ENCODE results near the gene MIA2.
"Not testable (repeated sequence)": the region's sequence is repeated elsewhere in the genome, so short reads cannot be mapped to it uniquely, and the experiment has no call there.

MIA2 gene, protein sequence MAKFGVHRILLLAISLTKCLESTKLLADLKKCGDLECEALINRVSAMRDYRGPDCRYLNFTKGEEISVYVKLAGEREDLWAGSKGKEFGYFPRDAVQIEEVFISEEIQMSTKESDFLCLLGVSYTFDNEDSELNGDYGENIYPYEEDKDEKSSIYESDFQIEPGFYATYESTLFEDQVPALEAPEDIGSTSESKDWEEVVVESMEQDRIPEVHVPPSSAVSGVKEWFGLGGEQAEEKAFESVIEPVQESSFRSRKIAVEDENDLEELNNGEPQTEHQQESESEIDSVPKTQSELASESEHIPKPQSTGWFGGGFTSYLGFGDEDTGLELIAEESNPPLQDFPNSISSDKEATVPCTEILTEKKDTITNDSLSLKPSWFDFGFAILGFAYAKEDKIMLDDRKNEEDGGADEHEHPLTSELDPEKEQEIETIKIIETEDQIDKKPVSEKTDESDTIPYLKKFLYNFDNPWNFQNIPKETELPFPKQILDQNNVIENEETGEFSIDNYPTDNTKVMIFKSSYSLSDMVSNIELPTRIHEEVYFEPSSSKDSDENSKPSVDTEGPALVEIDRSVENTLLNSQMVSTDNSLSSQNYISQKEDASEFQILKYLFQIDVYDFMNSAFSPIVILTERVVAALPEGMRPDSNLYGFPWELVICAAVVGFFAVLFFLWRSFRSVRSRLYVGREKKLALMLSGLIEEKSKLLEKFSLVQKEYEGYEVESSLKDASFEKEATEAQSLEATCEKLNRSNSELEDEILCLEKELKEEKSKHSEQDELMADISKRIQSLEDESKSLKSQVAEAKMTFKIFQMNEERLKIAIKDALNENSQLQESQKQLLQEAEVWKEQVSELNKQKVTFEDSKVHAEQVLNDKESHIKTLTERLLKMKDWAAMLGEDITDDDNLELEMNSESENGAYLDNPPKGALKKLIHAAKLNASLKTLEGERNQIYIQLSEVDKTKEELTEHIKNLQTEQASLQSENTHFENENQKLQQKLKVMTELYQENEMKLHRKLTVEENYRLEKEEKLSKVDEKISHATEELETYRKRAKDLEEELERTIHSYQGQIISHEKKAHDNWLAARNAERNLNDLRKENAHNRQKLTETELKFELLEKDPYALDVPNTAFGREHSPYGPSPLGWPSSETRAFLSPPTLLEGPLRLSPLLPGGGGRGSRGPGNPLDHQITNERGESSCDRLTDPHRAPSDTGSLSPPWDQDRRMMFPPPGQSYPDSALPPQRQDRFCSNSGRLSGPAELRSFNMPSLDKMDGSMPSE (N-terminal part only)

DNA sequence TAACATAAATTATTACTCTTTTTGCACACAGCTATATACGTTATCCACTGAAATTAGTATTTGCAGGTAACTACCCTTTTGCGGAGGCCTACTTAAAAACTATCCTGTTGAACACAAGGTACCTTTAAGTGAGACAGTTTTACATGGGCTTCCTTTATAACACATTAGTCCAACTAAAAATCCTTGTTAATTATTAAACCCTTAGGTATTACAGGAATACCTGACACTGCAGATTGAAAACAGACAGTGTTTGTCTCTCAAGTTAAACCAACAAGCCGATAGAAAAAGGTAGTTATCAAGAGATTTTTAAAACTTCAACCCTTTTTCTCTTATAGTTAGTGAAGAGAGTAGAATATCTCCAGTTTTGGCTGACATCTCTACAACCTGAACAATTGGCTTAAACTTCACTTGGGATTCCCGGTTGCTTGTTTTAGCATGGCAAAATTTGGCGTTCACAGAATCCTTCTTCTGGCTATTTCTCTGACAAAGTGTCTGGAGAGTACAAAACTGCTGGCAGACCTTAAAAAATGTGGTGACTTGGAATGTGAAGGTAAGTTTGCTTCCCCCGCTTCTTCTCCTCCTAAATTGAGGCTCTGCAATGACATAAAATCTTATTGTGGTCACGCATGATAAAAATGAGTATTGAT is at the start of gene MIA2:
Gene MIA2 (plus strand): TSS at position 236 of the 647 bp plus-strand sequence. CDS start 200 bp downstream, at position 436.
- DNase-seq (ENCODE audit: low spot score) = no peak

DNA sequence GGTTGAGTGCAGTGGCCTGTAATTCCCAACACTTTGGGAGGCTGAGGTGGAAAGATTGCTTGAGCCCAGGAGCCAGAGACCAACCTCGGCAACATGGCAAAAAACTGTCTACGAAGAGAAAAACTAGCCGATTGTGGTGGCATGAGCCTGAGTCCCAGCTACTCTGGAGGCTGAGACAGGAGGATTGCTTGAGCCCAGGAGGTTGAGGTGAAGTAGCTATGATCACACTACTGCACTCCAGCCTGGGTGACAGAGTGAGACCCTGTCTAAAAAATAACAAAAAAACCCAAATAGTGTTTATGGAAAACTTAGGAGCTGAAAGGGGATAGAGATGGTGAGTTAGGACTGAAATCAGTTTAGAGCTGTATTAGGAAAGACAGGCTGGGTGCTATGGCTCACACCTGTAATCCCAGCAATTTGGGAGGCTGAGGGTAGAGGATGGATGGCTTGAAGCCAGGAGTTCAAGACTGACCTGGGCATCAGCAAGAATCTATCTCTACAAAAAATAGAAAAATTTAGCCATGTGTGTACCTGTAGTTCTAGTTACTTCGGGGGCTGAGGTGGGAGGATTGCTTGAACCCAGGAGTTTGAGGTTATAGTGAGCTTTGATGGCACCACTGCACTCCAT is 49.0 kb upstream of the MIA2 start:
- no peak for DNase-seq (ENCODE audit: low spot score)

DNA sequence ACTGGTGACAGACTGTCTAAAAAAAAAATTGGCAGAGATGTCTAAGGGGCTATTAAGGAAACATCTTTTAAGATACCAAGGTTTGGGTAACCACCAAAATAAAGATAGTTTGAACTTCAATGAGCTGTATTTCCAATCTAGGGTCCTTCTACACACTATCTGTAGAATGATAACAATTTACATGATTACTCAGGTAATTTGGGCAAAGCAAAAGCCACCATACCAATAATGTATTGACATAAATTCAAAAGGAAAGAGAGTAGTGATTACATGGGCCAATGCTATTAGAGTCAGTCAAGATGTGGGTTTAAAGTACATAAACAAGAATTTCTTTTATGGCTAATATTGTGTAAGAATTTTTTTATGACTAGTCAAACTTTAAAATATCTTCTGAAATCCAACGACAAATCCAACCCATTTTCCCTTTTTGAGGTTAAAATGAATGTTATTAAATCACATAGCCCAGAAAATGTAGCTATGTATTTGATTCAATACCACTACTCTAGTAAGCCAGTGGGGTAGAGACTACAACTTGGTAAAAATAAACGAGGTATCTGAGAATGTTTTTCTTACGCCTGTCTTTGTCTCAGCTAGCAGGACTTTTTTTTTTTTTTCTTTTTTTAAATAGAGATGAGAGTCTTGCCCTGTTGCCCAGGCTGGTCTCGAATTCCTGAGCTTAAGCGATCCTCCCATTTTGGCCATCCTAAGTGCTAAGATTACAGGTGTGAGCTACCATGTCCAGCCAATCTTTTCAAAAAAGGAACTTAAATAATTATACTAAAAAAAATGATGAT is 48.3 kb upstream of the MIA2 start:
- DNase-seq (ENCODE audit: low spot score) = no peak

DNA sequence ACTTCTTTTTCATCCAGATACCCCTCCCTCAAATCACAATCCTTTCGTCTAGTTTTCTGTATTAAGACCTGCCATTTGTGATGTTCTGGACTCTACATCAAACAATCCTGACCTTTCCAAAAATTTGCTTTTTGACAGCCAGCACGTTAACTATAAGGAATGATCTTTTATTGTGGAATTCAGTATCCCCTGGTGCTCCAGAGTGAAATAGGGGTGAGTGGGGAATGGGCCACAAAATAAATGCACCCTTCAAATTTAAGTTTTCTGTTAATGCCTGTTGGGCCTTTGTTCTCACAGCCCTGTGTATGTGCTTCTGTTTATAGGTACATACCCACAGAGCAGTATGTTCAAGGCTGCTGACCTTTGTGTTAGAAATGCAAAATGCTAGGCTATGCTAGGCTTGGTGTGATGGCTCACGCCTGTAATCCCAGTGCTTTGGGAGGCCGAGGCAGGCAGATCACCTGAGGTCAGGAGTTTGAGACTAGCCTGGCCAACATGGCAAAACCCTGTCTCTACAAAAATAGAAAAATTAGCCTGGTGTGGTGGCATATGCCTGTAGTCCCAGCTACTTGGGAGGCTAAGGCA is 46.7 kb upstream of the MIA2 start:
- DNase-seq (ENCODE audit: low spot score) = no peak

DNA sequence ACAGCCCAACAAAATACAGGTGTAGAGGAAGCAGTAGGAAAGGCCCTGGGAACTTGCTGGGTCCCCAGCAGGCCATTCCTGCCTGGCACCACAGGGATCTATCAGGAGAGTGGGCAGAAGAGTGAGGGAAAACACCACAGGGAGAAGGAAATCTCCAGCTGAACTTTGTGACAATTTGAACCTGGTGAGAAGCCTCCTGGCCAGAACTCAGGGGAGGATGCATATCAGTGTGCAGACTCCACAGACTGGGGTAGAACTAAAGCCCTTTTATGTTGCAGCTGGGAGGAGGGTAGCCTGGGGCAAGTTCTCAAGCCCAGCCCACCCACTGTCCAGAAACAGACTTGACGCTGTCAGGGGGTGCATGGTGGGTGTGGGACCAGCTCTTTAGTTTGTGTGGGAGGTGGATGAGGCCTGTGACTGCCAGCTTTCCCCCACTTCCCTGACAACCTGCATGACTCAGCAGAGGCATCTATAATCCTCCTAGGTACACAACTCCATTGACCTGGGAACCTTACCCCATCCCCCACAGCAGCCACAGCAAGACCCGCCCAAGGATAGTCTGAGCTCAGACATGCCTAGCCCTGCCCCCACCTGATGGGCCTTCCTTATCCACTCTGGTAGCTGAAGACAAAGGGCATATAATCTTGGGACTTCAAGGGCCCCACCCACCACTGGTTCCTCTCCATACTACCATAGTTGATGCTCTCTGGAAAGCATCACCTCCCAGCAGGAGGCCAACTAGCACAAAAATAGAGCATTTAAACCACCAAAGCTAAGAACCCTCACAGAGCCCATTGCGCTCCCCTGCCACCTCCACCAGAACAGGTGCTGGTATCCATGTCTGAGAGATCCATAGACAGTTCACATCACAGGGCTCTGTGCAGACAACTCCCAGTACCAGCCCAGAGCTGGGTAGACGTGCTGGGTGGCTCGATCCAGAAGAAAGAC is 29.8 kb upstream of the MIA2 start:
- DNase-seq (ENCODE audit: low spot score) = no peak

DNA sequence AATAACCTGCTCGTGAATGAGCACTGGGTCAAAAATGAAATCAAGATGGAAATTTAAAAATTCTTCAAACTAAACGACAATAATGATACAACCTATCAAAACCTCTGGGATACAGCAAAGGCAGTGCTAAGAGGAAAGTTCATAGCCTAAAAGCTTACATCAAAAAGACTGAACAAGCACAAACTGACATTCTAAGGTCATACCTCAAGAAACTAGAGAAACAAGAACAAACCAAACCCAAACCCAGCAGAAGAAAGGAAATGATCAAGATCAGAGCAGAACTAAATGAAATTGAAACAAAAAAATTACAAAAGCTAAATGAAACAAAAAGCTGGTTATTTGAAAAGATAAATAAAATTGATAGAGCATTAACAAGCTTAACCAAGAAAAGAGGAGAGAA is 26.3 kb upstream of the MIA2 start:
- not testable (repeated sequence) for DNase-seq (ENCODE audit: low spot score)

DNA sequence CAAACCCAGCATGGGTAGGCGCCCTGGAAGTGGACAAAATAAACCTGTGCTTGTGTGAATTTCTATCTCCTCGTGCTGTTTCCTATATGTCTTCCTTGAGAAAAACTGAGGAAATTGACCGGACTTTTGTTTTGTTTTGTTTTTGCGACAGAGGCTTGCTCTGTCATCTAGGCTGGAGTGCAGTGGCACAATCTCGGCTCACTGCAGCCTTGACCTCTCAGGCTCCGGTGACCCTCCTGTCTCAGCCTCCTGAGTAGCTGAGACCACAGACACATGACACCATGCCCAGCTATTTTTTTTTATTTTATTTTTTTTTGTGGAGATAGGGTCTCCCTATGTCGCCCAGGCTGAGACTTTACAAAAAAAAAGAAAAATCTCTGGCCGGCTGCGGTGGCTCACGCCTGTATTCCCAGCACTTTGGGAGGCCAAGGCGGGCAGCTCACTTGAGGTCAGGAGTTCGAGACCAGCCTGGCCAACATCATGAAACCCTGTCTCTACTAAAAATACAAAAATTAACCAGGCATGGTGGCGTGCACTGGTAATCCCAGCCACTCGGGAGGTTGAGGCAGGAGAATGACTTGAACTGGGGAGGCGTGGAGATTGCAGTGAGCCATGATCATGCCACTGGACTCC is 22.5 kb upstream of the MIA2 start:
- DNase-seq (ENCODE audit: low spot score) = no peak

DNA sequence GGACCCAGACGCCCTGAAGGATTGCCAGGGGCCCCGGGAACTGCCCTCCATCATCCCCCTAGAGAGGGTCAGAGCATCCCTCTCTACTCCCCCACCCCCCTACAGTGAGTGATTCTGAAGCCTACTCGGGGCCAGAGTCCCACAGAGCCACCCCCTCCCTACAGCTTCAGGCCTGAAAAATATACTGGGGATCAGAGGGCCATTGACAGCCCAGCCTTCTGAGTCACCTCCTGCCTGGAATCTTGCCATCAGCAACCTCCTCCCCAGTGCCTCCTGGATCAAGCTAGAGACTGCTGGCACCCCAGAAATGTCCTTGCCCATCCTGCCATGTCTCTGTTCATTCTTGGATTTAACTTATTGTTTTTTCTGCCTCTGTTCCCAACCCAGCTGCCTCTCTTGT is 21.7 kb upstream of the MIA2 start:
- no peak for DNase-seq (ENCODE audit: low spot score)

DNA sequence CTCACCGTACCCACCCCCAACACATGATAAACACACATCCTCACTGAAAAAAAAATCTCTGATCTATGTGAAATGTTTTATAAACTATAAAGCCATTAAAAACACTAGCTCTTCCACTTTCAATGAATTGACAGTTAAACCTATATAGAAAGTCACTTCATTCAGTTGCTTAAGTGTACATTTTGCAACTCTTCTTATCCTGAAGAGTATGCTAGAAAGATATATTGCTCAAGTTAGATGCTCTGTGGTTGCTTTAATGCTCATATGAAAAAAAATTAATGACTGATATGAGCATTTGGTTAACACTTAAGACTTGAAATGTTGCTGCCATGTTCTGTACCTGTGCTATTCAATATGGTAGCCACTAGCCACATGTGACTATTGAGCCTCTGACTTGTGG is 21.0 kb upstream of the MIA2 start:
- DNase-seq (ENCODE audit: low spot score) = no peak

DNA sequence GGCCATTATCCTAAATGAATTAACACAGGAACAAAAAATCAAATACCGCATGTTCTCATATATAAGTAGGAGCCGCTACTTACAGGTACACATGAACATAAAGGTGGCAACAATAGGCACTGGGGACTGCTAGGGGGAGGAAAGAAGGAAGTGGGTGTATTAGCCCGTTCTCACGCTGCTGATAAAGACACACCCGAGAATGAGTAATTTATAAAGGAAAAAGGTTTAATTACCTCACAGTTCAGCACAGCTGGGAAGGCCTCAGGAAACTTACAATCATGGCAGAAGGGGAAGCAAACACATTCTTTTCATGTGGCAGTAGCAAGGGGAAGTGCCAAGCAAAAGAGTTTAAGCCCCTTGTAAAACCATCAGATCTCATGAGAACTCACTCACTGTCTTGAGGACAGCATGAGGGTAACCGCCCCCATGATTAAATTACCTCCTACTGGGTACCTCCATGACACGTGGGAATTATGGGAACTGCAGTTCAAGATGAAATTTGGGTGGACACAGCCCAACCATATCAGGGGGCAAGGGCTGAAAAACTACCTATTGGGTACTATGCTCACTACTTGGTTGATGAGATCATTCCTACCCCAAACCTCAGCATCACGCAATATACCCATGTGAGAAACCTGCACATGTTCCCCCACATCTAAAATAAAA is 16.4 kb upstream of the MIA2 start:
- no peak for DNase-seq (ENCODE audit: low spot score)

DNA sequence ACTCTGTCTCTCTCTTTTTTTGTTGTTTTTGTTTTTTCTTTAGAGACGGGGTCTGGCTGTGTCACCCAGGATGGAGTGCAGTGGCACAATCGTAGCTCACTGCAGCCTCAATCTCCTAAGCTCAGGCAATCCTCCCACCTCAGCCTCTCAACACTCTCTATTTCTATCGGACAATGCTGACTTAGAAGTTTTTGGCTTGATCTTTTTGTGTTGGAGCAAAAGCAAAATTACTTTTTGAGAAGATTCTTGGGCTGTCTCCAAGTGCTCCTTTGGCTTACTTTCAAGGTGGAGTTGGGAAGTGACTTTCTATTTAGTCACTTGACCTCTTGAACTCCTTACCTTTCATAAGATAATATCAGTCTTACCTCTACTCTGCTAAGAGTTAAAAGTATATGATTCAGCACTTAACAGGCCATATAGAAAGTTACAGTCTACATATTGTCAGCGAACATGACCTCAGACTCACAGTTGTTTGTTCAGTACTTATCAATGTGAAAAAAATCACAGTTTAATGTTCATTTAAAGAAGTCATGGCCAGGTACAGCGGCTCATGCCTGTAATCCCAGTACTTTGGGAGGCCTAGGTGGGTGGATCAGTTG is 15.4 kb upstream of the MIA2 start:
- DNase-seq (ENCODE audit: low spot score) = no peak

DNA sequence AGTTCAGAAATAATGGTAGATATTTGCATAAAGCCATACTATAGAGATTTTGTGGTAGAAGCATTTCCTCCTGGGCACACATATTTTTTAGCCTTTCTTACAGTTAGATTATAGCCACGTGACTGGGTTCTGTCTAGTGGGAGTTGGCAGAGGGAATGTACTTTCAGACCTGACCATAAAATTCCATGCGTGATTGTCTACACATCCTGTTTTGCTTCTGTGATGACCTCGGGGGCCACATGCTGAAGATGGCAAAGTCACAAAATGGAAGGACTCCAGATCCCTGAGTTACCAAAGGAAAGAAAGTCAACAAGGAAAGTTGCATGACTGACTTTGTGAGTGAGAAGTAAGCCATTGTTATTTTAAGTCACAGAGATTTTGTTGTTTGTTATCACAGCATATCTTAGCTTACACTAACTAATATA is 14.6 kb upstream of the MIA2 start:
- no peak for DNase-seq (ENCODE audit: low spot score)

DNA sequence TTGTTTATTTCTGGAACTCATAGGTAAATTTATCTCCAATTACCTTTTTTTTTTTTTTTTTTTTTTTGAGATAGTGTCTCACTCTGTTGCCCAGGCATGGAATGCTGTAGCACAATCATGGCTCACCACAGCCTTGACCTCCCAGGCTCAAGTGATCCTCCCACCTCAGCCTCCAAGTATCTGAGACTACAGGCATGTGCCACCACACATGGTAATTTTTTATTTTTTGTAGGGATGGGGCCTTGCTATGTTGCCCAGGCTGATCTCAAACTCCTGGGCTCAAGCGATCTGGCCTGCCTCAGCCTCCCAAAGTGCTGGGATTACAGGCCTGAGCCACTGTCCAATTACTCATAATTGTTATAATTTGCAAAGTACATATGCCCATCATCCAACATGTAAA is 13.2 kb upstream of the MIA2 start:
- DNase-seq (ENCODE audit: low spot score) = not testable (repeated sequence)

DNA sequence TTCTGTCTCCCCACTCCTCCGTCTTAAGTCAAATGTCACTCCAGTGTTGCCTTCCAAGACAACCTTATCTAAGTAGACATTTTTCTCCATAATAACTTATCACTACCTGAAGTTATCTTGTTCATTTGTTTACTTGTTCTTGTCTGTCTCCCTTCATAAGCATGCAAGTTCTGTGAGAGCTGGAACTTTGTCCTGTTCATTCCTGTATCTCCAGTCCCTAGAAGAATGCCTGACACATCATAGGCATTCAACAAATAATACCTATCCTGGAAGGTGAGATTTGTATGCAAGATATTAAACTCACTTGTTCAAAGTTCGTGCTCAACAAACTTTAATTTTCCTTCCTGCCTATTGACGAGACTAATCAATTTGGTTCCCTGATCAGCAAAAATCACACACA is 5.7 kb upstream of the MIA2 start:
- DNase-seq (ENCODE audit: low spot score) = no peak

DNA sequence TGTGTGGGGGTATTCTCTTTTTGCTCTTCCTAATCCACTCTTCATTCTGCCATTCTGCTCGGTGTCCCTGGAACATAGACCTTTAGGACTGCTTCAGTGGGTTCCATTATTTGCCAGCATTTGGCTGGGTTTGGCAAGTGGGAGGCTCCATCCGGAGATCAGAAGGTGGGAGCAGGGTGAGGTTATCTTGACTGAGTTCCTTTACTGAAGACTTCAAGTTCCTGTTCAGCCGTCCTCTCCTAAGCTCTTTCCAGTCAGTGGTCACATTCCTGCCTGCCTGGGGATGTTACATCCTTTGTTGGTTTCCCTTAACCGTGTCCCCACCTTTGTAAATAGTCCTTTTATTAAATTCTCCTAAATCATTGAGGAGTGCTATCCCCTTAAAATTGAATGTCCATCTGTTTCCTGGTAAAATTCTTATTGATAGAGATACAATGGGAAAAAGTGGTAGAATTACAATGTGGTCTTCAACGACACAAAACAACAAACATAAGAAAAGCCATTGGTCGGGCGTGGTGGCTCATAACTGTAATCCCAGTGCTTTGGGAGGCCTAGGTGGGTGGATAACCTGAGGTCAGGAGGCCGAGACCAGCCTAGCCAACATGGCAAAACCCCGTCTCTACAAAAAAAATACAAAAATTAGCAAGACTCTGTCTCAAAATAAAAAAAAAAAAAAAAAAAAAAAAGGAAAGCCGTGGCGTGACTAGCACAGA is 5.0 kb upstream of the MIA2 start:
- no peak for DNase-seq (ENCODE audit: low spot score)

DNA sequence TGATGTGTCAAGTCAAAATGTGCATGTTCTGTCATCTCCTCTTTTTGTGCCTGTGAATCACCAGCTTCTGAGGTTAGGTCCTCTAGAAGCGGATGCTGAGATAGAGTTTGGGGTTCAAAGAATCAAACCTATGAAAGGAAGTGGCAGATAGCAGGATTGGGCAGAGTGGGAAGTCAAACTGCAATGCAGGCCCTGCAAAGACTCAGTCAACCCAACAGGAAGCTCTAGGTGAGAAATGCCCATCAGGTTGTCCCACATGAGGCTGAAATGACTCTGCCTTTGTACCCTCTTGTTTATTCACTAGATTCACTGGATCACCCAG is 4.5 kb upstream of the MIA2 start:
- no peak for DNase-seq (ENCODE audit: low spot score)

DNA sequence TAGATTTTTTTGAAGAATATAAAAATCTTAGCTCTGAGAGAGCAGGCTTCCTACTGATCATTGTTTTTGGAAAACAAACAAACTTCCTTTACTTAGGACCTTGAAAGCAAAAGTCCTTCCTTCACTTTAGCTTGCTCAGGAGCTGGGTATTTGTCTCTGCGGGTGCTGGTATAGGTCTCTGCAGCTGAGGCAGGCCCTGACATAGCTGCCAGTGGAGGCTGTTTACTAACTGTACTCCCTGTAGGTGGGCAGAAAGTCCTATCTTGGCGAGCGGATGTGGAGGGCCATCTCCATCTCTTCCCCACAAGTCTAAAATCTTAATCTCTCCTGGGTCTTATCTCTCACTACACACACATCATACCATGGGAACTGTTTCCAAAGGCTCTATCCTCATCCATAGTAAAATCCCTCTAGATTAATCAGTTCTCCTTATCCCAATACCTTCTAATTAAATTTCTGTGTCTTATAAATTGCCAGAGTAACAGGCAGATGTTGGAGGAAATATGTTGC is 4.1 kb upstream of the MIA2 start:
- DNase-seq (ENCODE audit: low spot score) = no peak

Data from germinal center (tissue), 1 donor.